AG04449 (cell line): ENCODE measurements around the gene CDH13.

Experiments
- CTCF ChIA-PET: fragments of 350-600 bp; formaldehyde crosslinking; extraction: SDS; loops from one replicate; lab custom pipeline; 2021; ENCODE audit warnings: antibody characterized with exemption; lab: Yijun Ruan, JAX
- POLR2A ChIA-PET: fragments of 400-600, 350-600 bp; formaldehyde crosslinking; extraction: SDS; loops from one replicate; lab custom pipeline; 2020; ENCODE audit warnings: antibody characterized with exemption, inconsistent platforms; lab: Yijun Ruan, JAX
- DNase-seq: peaks from one replicate; pipeline ENCODE4 v3.0.0-alpha.2; 2010; ENCODE audit warnings: low read depth, low spot score
- H3K4me3 ChIP-seq: 2 replicates; pipeline ENCODE4 v1.5.1; 2011; ENCODE audit warnings: low read depth, mild to moderate bottlenecking, control low read depth, low read length
- CTCF ChIP-seq: IDR thresholded peaks from one replicate; pipeline ENCODE4 v1.5.1; 2011; ENCODE audit warnings: mild to moderate bottlenecking, moderate library complexity, low read length, control low read depth, inconsistent platforms; ENCODE audit not compliant: insufficient read depth; ENCODE audit errors: missing control alignments

Gene CDH13

GRCh38 chr16:82935766-82936165 lies 309.0 kb downstream of the CDH13 start:
- ChIA-PET POLR2A (no interaction called here), CTCF (no interaction called here)
- TF ChIP-seq CTCF = no peak
- H3K4me3 ChIP-seq = no peak overlapping the region
- no peak for DNase-seq

- ChIA-PET POLR2A (no interaction called here), CTCF (interaction anchor here (1.2 kb wide), 1 partner anchor 19 kb away, joined by 3 read pairs; no protein-coding TSS in a partner anchor)
Observed at GRCh38 chr16:82936941-82937551, 310.3 kb downstream of the CDH13 start.

GRCh38 chr16:82937926-82938520 lies 311.3 kb downstream of the CDH13 start:
- no peak overlapping the region for H3K4me3 ChIP-seq
- CTCF ChIA-PET = interaction anchor here (1.2 to 1.3 kb wide), 2 partner anchors 18 to 307 kb away, joined by 3 to 4 read pairs; no protein-coding TSS in a partner anchor
- TF ChIP-seq CTCF = no peak
- POLR2A ChIA-PET = no interaction called here
- no peak for DNase-seq

More at GRCh38 chr16:82936941-82937551, 310.3 kb downstream of the CDH13 start:
- no peak for DNase-seq
- H3K4me3 ChIP-seq = no peak overlapping the region
- no peak for TF ChIP-seq CTCF

GRCh38 chr16:82943371-82943770 lies 316.6 kb downstream of the CDH13 start:
- ChIA-PET CTCF (interaction anchor here (0.8 kb wide), 1 partner anchor 240 kb away, joined by 3 read pairs; no protein-coding TSS in a partner anchor), POLR2A (no interaction called here)
- no peak overlapping the region for H3K4me3 ChIP-seq
- no peak for TF ChIP-seq CTCF
- DNase-seq = no peak

GRCh38 chr16:82945420-82946101 lies 318.8 kb downstream of the CDH13 start:
- TF ChIP-seq CTCF = no peak

GRCh38 chr16:82947698-82948097 lies 320.9 kb downstream of the CDH13 start:
- TF ChIP-seq CTCF = no peak
- POLR2A ChIA-PET = no interaction called here
- no peak for DNase-seq

More at GRCh38 chr16:82945420-82946101, 318.8 kb downstream of the CDH13 start:
- no peak for DNase-seq
- POLR2A ChIA-PET = no interaction called here
- CTCF ChIA-PET = no interaction called here
- H3K4me3 ChIP-seq = no peak overlapping the region

More at GRCh38 chr16:82947698-82948097, 320.9 kb downstream of the CDH13 start:
- H3K4me3 ChIP-seq = no peak overlapping the region
- CTCF ChIA-PET = interaction anchor here (1.0 to 1.1 kb wide), 2 partner anchors 17 to 57 kb away, joined by 3 read pairs; no protein-coding TSS in a partner anchor
